Fibroblast of skin of right quadriceps (primary cell): ENCODE measurements around the gene MIS18A.

Source experiments
- DNase-seq: peaks from one replicate; pipeline ENCODE4 v3.0.0-alpha.2; 2013

MIS18A gene

DNA sequence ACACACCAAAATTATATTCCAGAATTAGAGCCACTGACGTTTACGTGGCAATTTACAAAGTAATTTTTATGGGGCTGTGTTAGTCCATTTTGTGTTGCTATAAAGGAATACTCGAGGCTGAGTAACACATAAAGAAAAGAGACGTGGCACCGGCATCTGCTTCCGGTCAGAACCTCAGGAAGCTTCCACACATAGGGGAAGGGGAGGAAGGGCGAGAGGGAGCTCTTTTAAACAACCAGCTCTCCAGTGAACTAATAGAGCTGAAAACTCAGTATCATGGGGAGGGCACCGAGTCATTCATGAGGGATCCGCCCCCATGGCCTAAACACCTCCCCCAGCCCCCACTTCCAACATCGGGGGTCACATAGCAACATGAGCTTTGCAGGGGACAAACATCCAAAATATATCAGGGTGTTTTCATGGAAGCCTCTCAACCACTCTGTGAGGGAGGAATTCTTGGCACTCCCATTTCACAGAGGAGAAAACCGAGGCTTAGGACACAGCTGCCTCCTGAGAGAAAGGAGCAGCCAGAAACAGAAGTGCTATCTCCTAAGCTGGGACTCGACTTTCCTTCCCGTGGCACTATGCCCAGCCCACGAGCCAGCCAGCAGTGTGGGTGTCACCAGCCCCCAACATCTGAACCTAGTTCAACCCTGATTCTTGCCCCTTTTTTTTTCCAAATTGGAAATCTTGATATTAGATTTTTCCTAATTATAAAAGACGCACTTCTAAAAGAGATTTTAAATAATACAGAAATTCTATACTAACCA lies 29.2 kb downstream of the MIS18A start:
- DNase-seq: no peak

DNA sequence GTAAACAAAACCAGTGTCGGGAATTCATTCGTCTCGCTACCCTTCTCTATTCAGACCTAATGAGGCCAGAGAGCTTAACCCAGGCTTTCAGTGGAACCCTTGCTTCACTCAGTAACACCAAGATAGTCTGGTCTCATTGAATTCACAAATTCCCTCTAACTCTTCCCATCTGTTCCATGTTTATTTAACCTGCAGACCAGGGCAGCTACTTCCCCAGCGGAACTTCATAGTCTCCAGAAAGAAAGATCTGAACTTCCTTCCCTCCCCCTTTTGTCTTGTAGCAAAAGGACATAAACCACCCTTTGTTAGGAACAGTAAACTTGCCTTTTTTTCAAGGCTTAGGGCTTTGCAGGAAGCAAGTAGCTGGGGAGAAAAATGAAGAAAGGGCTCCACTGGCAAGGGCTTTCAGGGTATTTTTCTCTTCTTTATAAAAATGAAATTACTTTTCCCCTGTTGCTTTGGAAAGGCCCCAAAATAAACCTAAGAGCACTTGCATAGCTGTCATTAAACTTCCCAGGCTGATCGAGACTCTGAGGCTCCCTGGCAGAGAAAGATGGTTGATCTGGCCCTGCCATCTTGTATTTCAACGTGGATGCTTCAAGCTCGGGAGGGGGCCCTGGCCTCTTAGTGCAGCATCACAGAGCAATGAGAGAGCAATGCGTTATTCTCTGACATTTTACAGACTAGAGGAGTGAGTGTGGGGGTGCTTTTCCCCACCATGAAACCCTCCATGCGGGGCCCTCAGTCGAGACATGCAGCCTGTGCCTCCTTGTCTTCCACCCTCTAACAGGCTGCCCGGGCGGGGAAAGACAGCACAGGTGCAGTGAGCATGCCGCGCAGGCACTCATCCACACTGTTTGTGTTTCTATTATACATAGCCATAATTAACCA lies 30.0 kb downstream of the MIS18A start:
- DNase-seq: no peak

DNA sequence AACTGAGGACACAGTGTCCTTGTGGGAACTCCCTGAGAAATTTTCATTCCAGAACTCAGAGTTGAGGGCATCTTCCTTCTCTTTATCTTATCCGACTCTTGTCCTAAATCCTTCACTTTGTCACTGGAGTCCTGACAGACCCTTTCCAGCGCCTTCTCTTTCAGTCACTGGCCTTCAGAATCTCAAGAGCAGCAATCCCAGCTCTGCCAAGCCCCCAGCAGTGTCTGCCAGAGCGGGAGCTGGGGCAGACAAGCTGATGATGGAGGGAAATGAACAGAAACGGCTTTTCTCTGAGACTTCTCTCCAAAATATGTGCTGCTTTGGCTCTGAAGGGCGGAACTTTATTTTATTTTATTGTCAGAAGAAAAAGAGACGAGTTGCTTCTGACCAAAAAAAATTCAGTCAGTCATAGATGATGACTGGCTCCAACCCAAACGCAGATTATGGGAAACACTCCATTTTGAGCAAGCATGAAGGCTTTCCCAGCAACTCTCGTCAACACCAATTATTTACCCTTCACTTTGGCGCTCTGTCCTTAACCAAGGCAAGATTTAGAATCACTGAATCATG lies 32.2 kb downstream of the MIS18A start:
- no peak for DNase-seq

DNA sequence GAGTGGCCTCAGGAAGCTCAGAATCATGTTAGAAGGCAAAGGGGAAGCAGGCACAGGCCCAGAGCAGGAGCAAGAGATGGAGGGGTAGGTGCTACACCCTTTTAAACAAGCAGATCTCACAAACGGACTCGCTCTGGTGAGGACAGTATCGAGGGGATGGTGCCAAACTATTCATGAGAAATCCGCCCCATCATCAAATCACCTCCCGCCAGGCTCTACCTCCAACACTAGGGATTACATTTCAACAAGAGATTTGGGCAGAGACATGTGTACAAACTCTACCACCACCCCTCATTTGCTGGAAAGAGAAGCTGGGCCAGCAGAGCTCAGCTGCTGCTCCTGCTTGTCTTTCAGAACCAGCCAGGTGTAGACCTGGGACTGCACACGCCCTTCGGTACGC lies 32.9 kb downstream of the MIS18A start:
- no peak for DNase-seq

DNA sequence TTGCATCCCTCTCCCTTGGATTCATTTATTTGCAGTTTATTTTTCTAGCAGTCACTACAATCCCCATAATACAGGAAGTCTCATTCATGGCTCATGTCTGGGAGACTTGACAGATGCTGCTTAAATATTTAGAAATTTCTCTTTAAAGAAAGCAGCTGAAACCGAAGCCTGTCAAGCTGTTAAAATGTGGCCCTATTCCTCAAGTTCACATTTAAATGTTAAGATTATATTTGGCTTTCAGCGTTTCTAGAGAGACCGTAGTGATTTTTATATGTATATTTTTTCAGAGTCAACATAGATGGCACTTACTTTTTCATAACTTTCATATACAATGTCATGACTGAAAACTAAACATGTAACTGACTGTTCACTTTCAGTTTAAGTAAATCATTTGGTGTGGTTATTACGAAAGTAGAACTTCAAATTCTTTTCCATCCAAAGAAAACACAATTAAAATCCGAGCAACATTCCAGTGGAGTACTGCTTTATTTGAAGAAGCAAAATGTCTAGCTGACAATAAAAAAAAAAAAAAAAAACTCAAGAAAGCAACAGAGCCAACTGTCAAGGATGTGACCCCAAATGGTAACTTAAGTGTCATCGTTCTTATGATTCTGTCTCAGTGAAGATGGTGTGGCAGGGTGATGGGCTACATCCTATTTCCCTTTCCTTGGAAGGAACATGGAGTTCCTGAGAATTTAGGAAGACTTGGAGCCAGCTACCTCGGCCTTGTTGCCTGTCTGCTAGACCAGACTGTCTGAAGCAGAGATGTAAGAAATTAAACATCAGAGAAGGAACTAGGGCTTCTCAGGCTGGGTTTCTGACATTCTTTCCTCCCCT lies 37.8 kb downstream of the MIS18A start:
- peak; percentile 29 for DNase-seq

DNA sequence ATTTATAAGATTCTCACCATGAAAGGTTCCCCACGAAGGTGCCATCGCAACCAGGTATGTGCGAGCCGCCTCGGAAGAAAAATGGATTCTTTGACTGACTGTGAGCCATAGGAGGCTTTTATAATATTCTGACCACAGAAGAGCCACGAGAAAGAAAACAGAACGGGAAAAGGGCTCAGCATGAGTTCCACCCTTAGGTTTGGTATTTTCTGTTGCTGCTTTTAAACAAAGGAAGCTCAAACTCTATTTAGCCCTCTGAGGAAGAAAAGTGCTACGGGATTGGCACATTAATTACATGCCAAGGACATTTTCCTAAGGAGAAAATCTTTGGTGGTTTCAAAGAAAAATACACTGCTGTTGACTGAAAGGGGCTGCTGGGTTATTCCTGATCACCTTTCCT lies 39.3 kb downstream of the MIS18A start:
- DNase-seq: no peak

DNA sequence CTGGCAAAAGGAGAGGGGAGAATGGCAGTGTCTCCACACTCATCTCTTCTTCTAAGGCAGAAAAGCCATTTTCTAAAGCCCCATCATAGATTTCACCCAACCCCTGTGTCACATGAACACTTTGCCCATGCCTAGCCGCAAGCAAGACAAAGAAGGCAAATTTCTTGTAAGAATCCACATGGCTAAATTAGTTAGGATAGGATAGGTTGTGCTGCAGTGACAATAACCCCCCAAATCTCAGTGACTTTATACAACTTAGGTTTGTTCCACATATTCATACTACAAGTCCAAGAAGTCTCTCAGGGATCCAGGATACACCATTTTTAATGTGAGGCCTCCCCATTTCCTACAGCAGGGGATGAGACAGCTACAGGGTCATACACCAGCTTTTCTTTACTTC lies 40.8 kb downstream of the MIS18A start:
- no peak for DNase-seq

DNA sequence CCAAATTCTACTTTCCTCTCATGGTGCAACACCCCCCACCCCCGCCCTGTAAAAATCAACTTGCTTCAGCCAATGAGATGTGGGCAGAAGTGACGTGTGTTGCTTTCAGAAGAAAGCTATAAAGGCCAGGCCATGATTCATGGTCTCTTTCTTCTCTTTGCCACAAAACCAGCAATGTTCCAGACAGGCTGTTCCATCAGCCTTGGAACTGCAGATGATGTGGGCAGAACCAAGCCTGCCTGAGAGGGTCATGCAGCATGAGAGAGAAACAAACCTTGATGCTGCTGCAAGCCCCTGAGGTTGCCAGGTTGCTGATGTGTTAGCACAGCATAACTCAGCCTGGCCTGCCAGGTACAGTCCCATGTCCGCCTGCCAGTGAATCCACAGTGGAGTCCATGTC lies 41.8 kb downstream of the MIS18A start:
- no peak for DNase-seq

DNA sequence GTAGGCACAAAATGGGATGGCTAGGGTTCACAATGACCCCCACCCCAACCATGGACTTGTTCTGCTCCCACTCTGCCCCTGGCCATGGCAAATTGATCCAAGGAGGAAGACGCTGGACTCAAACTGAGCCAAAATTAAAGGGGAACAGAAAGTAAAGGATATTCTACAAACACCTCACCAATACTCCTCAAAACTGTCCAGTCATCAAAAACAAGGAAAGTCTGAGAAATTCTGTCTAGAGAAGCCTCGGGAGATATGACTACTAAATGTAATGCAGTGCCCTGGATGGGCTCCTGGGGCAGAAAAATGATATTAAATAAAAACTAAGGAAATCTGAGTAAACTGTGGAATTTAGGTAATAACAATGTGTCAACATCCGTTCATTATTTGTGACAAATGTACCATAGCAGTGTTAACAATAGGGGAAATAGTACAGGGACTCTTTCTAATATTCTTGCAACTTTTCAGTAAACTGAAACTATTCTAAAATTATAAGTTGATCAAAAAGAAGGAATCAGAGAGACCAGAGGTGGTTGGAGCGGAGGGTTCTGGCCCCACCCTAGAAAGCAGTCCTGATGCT lies 45.0 kb downstream of the MIS18A start:
- DNase-seq: no peak

DNA sequence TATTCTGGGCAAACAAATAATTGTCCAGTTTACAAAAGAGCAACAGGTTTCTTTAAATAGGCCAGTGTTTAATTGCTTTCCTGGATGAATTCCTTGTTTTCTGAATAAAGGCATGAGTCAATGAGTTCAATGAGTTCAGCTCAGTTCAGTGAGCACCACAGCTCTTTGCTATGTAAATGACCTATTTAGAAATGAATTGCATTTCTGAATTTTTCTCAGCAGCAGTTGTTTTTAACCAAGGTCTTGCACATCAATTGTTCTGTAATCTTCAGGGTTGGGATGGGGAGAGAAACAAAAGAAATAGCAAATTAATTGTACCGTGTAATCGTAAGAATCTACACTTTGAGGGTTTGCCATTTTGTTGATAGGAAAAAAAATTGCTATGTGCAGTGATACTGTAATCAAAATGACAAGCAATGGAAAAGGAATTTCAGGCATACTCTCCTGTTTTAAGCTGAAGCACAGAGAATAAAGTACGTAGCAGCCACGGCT lies 45.7 kb downstream of the MIS18A start:
- DNase-seq: peak; percentile 9

DNA sequence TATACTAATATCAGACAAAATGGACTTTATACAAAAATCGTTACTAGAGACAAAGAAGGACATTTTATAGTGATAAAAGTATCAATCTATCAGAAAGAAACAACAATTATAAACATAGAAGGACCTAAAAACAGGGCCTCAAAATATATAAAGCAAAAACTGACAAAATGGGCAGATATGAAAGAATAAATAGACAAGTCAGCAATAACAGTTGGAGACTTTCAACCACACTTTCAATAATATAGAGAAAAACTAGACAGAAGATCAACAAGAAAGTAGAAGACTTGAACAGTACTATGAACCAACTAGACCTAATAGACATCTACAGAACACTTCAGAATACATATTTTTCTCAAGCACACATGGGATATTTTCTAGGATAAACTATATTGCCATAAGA lies 52.4 kb downstream of the MIS18A start:
- DNase-seq: no peak
